Fibroblast of lung (primary cell): ENCODE data around the gene CDK18. TPM values are rescaled to one million over a fixed set of nuclear protein-coding genes. Genes with fewer than 3 reads are reported as not detected.

ENCODE experiments used
- DNase-seq, 2 donors: peaks; one replicate each; pipeline versions ENCODE4 v3.0.0 to v3.0.0-alpha.2; 2010; ENCODE audit warnings: low read depth in 2 of 2
- H2AFZ ChIP-seq: 2 replicates; pipeline ENCODE4 v1.5.1; 2012; ENCODE audit warnings: low read length, control low read depth, inconsistent platforms
- H3K27ac ChIP-seq: 2 replicates; pipeline ENCODE4 v1.5.1; 2011; ENCODE audit warnings: low read length, control low read depth; ENCODE audit not compliant: insufficient read depth
- H3K27me3 ChIP-seq: 2 replicates; pipeline ENCODE4 v1.5.1; 2011; ENCODE audit warnings: mild to moderate bottlenecking, low read length; ENCODE audit not compliant: control insufficient read depth, insufficient read depth
- H3K36me3 ChIP-seq: 2 replicates; pipeline ENCODE4 v1.5.1; 2011; ENCODE audit warnings: low read length; ENCODE audit not compliant: control insufficient read depth, insufficient read depth
- H3K4me1 ChIP-seq: 2 replicates; pipeline ENCODE4 v1.5.1; 2011; ENCODE audit warnings: low read length; ENCODE audit not compliant: control insufficient read depth, insufficient read depth; ENCODE audit errors: extremely low read depth
- H3K4me2 ChIP-seq: 2 replicates; pipeline ENCODE4 v1.5.1; 2011; ENCODE audit warnings: low read length, control low read depth; ENCODE audit not compliant: insufficient read depth; ENCODE audit errors: extremely low read depth
- H3K4me3 ChIP-seq, 4 experiments: fragments of 200-600 bp in 1 of 4; sonication (generic) in 1 of 4; replicated peaks in 1 of 4; 2 replicates each; pipeline ENCODE4 v1.5.1; 2011 to 2016; ENCODE audit warnings: low read length in 4 of 4, low read depth in 3 of 4, mild to moderate bottlenecking in 3 of 4, control low read depth in 2 of 4, inconsistent platforms in 1 of 4, mixed read lengths in 1 of 4; ENCODE audit not compliant: insufficient read depth in 1 of 4; ENCODE audit errors: control extremely low read depth in 1 of 4
- H3K79me2 ChIP-seq: 2 replicates; pipeline ENCODE4 v1.5.1; 2012; ENCODE audit warnings: mild to moderate bottlenecking, low read length, inconsistent platforms; ENCODE audit not compliant: control insufficient read depth, insufficient read depth
- H3K9ac ChIP-seq: 2 replicates; pipeline ENCODE4 v1.5.1; 2011; ENCODE audit warnings: mild to moderate bottlenecking, low read length, control low read depth; ENCODE audit not compliant: insufficient read depth
- H3K9me3 ChIP-seq: 2 replicates; pipeline ENCODE4 v1.5.1; 2012; ENCODE audit warnings: low read depth, low read length; ENCODE audit not compliant: control insufficient read depth, insufficient read depth
- H4K20me1 ChIP-seq: 2 replicates; pipeline ENCODE4 v1.5.1; 2011; ENCODE audit warnings: low read length; ENCODE audit not compliant: control insufficient read depth, insufficient read depth; ENCODE audit errors: extremely low read depth
- CTCF ChIP-seq, 2 donors: IDR thresholded peaks in 1 of 2; conservative IDR thresholded peaks in 1 of 2; 1 replicate in 1 of 2; 2 replicates in 1 of 2; pipeline ENCODE4 v1.5.1; 2011 to 2012; ENCODE audit warnings: low read length in 2 of 2, control low read depth in 1 of 2, inconsistent platforms in 1 of 2, low read depth in 1 of 2, mild to moderate bottlenecking in 1 of 2
- EZH2 ChIP-seq: IDR thresholded peaks from 2 replicates; pipeline ENCODE4 v1.5.1; 2012; ENCODE audit warnings: low read length, control low read depth, mild to moderate bottlenecking; ENCODE audit errors: missing control alignments
- polyA plus RNA-seq, 2 donors: library from polyadenylated mRNA; depleted of rRNA in 1 of 2; stranded (reverse) in 1 of 2; unstranded in 1 of 2; fragments of >200 nt; gene quantifications; 2 replicates each; pipeline ENCODE4 v1.2.1, GENCODE V29; 2011 to 2012; ENCODE audit warnings: missing spikeins in 1 of 2
- total RNA-seq: library from RNA; depleted of rRNA; stranded (reverse); fragments of >200 nt; gene quantifications from 2 replicates; pipeline ENCODE4 v1.2.1, GENCODE V29; 2014

Gene CDK18
- total and polyA plus RNA-seq, 2 donors (not counting 1 experiment from before 2014, with no cell fraction given): 0.33 to 2.1 TPM

GRCh38 chr1:205506409-205507200, 2.1 kb downstream of the CDK18 start:
- H3K9me3 ChIP-seq: no peaks in the 10 kb centered on the region
- H3K79me2 ChIP-seq: no peaks in the 10 kb centered on the region
- H3K4me1 ChIP-seq: no peaks in the 10 kb centered on the region
- H3K27me3 ChIP-seq: peaks cover 20% of the 10 kb centered on the region
- TF ChIP-seq CTCF (conservative IDR thresholded peaks at IDR 0.05 in 1 of 2, IDR thresholded peaks at IDR 0.05 in 1 of 2; ENCODE audit: low read depth in 1 of 2, low read length in 2 of 2): no peak
- no peak for TF ChIP-seq EZH2
- H3K9ac ChIP-seq: no peak overlapping the region
- no peak overlapping the region for H3K4me2 ChIP-seq
- no peak overlapping the region for H2AFZ ChIP-seq
- no peak overlapping the region for H3K4me3 ChIP-seq
- H3K27ac ChIP-seq: no peak overlapping the region
- no peaks in the 10 kb centered on the region for H4K20me1 ChIP-seq
- H3K36me3 ChIP-seq: no peaks in the 10 kb centered on the region
- no peak for DNase-seq

- Histone ChIP-seq H3K36me3 (no peaks in the 10 kb centered on the region), H3K27ac (no peak overlapping the region), H3K79me2 (no peaks in the 10 kb centered on the region), H4K20me1 (no peaks in the 10 kb centered on the region), H3K4me2 (no peak overlapping the region), H3K9ac (no peak overlapping the region), H3K9me3 (no peaks in the 10 kb centered on the region), H2AFZ (no peak overlapping the region), H3K4me1 (no peaks in the 10 kb centered on the region), H3K27me3 (peaks cover 16% of the 10 kb centered on the region), H3K4me3 (no peak overlapping the region)
- no peak for TF ChIP-seq CTCF (conservative IDR thresholded peaks at IDR 0.05 in 1 of 2, IDR thresholded peaks at IDR 0.05 in 1 of 2; ENCODE audit: low read depth in 1 of 2, low read length in 2 of 2)
- no peak for TF ChIP-seq EZH2
- DNase-seq: no peak
Observed at GRCh38 chr1:205508227-205508714, 3.8 kb downstream of the CDK18 start.

- no peaks in the 10 kb centered on the region for H3K4me1 ChIP-seq
- no peaks in the 10 kb centered on the region for H4K20me1 ChIP-seq
- no peak for DNase-seq
- H3K4me3 ChIP-seq: no peak overlapping the region
- H3K27me3 ChIP-seq: peaks cover 7% of the 10 kb centered on the region
- H3K4me2 ChIP-seq: no peak overlapping the region
- H2AFZ ChIP-seq: no peak overlapping the region
- TF ChIP-seq CTCF (conservative IDR thresholded peaks at IDR 0.05 in 1 of 2, IDR thresholded peaks at IDR 0.05 in 1 of 2; ENCODE audit: low read depth in 1 of 2, low read length in 2 of 2) (no peak), EZH2 (no peak)
- H3K79me2 ChIP-seq: no peaks in the 10 kb centered on the region
- no peaks in the 10 kb centered on the region for H3K9me3 ChIP-seq
- no peak overlapping the region for H3K9ac ChIP-seq
- no peak overlapping the region for H3K27ac ChIP-seq
- H3K36me3 ChIP-seq: no peaks in the 10 kb centered on the region
Observed at GRCh38 chr1:205510308-205510950, 6.0 kb downstream of the CDK18 start.
